ENCODE results near the gene HECTD4. TPM values are rescaled to one million over a fixed set of nuclear protein-coding genes. Genes with fewer than 3 reads are reported as not detected.

Gene HECTD4
- total and polyA plus RNA-seq, 9 of the 15 experiments (the other 6 are each of a cell fraction or from before 2014, with no cell fraction given), result 3.5 to 33.3 (median 13.5) TPM

DNA sequence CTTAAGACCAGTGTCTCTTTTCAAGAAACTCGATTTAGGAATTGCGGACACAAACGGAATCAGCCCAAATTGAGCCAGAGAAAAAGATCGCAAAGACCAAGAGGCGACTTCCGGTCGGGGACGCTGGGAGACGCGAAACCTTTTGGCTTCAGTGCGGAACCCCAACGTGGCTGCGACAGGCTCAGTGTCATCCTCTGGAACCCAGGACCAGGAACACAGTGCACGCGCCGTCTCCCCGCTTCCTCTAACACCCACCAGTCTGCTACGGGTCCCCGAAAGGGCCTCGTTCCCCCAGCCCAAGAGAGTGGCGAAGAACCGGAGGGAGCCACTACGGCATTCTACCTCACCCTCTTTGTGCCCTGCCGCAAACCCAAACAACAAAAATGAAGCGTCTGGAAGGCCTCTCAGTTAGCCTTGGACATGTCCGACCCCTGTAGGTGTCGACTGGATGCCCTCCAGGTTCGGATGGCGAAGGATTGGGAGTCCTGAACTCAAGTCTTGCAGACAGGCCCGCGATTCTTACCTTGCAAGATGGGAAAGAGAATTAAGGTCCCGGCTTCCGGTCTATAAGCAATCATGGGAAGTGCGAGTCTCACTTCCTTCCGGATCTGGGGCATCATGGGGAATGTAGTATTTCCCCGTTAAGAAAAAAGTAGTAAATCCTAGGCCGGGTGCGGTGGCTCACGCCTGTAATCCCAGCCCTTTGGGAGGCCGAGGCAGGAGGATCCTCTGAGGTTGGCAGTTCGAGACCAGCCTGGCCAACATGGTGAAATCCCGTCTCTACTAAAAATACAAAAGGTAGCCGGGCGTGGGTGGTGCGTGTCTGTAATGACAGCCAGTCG lies 27.1 kb upstream of the HECTD4 start, which contains the start of gene RPL6 (continued):
- TF ChIP-seq, protein P1, sequence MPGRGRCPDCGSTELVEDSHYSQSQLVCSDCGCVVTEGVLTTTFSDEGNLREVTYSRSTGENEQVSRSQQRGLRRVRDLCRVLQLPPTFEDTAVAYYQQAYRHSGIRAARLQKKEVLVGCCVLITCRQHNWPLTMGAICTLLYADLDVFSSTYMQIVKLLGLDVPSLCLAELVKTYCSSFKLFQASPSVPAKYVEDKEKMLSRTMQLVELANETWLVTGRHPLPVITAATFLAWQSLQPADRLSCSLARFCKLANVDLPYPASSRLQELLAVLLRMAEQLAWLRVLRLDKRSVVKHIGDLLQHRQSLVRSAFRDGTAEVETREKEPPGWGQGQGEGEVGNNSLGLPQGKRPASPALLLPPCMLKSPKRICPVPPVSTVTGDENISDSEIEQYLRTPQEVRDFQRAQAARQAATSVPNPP (IDR thresholded peaks at IDR 0.05; ENCODE audit: borderline replicate concordance, insufficient read depth, insufficient read length), result no peak
- peak; percentile 13; the same call in 1 of the 2 replicates for TF ChIP-seq PHB (CRISPR knock-in tag; IDR thresholded peaks at IDR 0.05)
- TF ChIP-seq PHF8 (IDR thresholded peaks at IDR 0.05; ENCODE audit: borderline replicate concordance, low read length), result peak; percentile 97
- TF ChIP-seq ADNP (tag; IDR thresholded peaks at IDR 0.05), result peak; percentile 98
- peak; percentile 96 for TF ChIP-seq ELF1 (tag; IDR thresholded peaks at IDR 0.05)
- TF ChIP-seq RAD51 (IDR thresholded peaks at IDR 0.05; ENCODE audit: borderline replicate concordance, low read depth), result no peak
- TF ChIP-seq, protein P2, sequence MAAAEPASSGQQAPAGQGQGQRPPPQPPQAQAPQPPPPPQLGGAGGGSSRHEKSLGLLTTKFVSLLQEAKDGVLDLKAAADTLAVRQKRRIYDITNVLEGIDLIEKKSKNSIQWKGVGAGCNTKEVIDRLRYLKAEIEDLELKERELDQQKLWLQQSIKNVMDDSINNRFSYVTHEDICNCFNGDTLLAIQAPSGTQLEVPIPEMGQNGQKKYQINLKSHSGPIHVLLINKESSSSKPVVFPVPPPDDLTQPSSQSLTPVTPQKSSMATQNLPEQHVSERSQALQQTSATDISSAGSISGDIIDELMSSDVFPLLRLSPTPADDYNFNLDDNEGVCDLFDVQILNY (CRISPR knock-in tag; IDR thresholded peaks at IDR 0.05), result no peak
- TF ChIP-seq, protein P3, sequence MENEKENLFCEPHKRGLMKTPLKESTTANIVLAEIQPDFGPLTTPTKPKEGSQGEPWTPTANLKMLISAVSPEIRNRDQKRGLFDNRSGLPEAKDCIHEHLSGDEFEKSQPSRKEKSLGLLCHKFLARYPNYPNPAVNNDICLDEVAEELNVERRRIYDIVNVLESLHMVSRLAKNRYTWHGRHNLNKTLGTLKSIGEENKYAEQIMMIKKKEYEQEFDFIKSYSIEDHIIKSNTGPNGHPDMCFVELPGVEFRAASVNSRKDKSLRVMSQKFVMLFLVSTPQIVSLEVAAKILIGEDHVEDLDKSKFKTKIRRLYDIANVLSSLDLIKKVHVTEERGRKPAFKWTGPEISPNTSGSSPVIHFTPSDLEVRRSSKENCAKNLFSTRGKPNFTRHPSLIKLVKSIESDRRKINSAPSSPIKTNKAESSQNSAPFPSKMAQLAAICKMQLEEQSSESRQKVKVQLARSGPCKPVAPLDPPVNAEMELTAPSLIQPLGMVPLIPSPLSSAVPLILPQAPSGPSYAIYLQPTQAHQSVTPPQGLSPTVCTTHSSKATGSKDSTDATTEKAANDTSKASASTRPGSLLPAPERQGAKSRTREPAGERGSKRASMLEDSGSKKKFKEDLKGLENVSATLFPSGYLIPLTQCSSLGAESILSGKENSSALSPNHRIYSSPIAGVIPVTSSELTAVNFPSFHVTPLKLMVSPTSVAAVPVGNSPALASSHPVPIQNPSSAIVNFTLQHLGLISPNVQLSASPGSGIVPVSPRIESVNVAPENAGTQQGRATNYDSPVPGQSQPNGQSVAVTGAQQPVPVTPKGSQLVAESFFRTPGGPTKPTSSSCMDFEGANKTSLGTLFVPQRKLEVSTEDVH (IDR thresholded peaks at IDR 0.05; ENCODE audit: low read depth, partially characterized antibody), result peak; percentile 82
- no peak for TF ChIP-seq KLF6 (CRISPR knock-in tag; IDR thresholded peaks at IDR 0.05; ENCODE audit: borderline replicate concordance)
- peak; percentile 71 for TF ChIP-seq CBX1 (IDR thresholded peaks at IDR 0.05; ENCODE audit: low read depth)
- TF ChIP-seq ZNF561 (CRISPR knock-in tag; conservative IDR thresholded peaks at IDR 0.05), result no peak
- TF ChIP-seq, protein P4, sequence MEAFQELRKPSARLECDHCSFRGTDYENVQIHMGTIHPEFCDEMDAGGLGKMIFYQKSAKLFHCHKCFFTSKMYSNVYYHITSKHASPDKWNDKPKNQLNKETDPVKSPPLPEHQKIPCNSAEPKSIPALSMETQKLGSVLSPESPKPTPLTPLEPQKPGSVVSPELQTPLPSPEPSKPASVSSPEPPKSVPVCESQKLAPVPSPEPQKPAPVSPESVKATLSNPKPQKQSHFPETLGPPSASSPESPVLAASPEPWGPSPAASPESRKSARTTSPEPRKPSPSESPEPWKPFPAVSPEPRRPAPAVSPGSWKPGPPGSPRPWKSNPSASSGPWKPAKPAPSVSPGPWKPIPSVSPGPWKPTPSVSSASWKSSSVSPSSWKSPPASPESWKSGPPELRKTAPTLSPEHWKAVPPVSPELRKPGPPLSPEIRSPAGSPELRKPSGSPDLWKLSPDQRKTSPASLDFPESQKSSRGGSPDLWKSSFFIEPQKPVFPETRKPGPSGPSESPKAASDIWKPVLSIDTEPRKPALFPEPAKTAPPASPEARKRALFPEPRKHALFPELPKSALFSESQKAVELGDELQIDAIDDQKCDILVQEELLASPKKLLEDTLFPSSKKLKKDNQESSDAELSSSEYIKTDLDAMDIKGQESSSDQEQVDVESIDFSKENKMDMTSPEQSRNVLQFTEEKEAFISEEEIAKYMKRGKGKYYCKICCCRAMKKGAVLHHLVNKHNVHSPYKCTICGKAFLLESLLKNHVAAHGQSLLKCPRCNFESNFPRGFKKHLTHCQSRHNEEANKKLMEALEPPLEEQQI (IDR thresholded peaks at IDR 0.05), result peak; percentile 69; the same call in 1 of the 2 replicates
- TF ChIP-seq LCOR (CRISPR knock-in tag; IDR thresholded peaks at IDR 0.05), result peak; percentile 35; the same call in 1 of the 2 replicates
- peak; percentile 93 for TF ChIP-seq GTF2F1 (IDR thresholded peaks at IDR 0.05; ENCODE audit: low read depth, low read length)
- TF ChIP-seq CHCHD3 (CRISPR knock-in tag; IDR thresholded peaks at IDR 0.05), result no peak
- TF ChIP-seq RFX1 (IDR thresholded peaks at IDR 0.05), result no peak
- no peak for TF ChIP-seq RFX5 (IDR thresholded peaks at IDR 0.05; ENCODE audit: low read depth, low read length)
- TF ChIP-seq RBM39 (optimal IDR thresholded peaks at IDR 0.05; ENCODE audit: low read depth, low read length), result peak; percentile 53
- TF ChIP-seq NFATC3 (IDR thresholded peaks at IDR 0.05), result peak; percentile 80
- no peak for TF ChIP-seq SREBF2 (CRISPR knock-in tag; IDR thresholded peaks at IDR 0.05)
- TF ChIP-seq MED1 (CRISPR knock-in tag; IDR thresholded peaks at IDR 0.05; ENCODE audit: borderline replicate concordance), result no peak
- TF ChIP-seq SNRNP70 (optimal IDR thresholded peaks at IDR 0.05; ENCODE audit: low read depth, low read length), result peak; percentile 82

Data from K562 (cell line).